HepG2 (cell line): ENCODE results near the gene TXN2. TPM values are rescaled to one million over a fixed set of nuclear protein-coding genes. Genes with fewer than 3 reads are reported as not detected.

Experiments
- AKNA ChIP-seq: sonication (generic); formaldehyde crosslinking; IDR thresholded peaks from 2 replicates; pipeline ENCODE4 v1.4.0; 2020; ENCODE audit warnings: missing genetic modification reagents, borderline replicate concordance
- ERF ChIP-seq: IDR thresholded peaks from 2 replicates; pipeline ENCODE4 v1.6.1; 2018; ENCODE audit warnings: missing biosample characterization, missing genetic modification reagents
- KLF12 ChIP-seq: sonication (generic); formaldehyde crosslinking; IDR thresholded peaks from 2 replicates; pipeline ENCODE4 v1.4.0; 2020; ENCODE audit warnings: missing genetic modification reagents, borderline replicate concordance
- REL ChIP-seq: sonication (generic); formaldehyde crosslinking; conservative IDR thresholded peaks from 2 replicates; pipeline ENCODE4 v1.8.0; 2022; ENCODE audit warnings: mild to moderate bottlenecking, missing genetic modification reagents, moderate library complexity
- TEF ChIP-seq: sonication (generic); formaldehyde crosslinking; IDR thresholded peaks from 2 replicates; pipeline ENCODE4 v1.5.0; 2020; ENCODE audit warnings: missing genetic modification reagents
- ZBTB46 ChIP-seq: sonication (generic); formaldehyde crosslinking; IDR thresholded peaks from 2 replicates; pipeline ENCODE4 v1.4.0; 2020; ENCODE audit warnings: mild to moderate bottlenecking, missing genetic modification reagents, borderline replicate concordance
- ZFP37 ChIP-seq: sonication (generic); formaldehyde crosslinking; IDR thresholded peaks from 2 replicates; pipeline ENCODE4 v1.4.0; 2020; ENCODE audit warnings: missing genetic modification reagents, borderline replicate concordance
- polyA plus RNA-seq, 8 experiments: library from polyadenylated mRNA; depleted of rRNA in 3 of 8; stranded (reverse) in 7 of 8; unstranded in 1 of 8; fragments of >200 nt; fragmentation: Illumina TruSeq in 4 of 8; extraction: Trizol in 4 of 8; gene quantifications; 2 replicates each; pipeline versions ENCODE4 v1.2.1 to v1.2.3, GENCODE V29; 2011 to 2016; ENCODE audit warnings: low read depth in 4 of 8, missing spikeins in 1 of 8, mixed read lengths in 1 of 8; ENCODE audit not compliant: insufficient read depth in 1 of 8
- total RNA-seq, 5 experiments: library from RNA; depleted of rRNA; stranded (reverse); fragments of >200 nt; fragmentation: Illumina TruSeq; extraction: Trizol; gene quantifications; 2 replicates each; pipeline ENCODE4 v1.2.3, GENCODE V29; 2016; ENCODE audit warnings: low read depth in 1 of 5
- TF ChIP-seq, protein P1 (sequence below): IDR thresholded peaks from 2 replicates; pipeline ENCODE4 v1.6.1; 2016; ENCODE audit warnings: low read depth, control low read depth
- TF ChIP-seq, protein P2 (sequence below): sonication (generic); formaldehyde crosslinking; IDR thresholded peaks from 2 replicates; pipeline ENCODE4 v1.8.0; 2022; ENCODE audit warnings: mild to moderate bottlenecking, missing genetic modification reagents, moderate library complexity
- TF ChIP-seq, protein P3 (sequence below): sonication (generic); formaldehyde crosslinking; IDR thresholded peaks from 2 replicates; pipeline ENCODE4 v1.5.1; 2020; ENCODE audit warnings: missing genetic modification reagents, mild to moderate bottlenecking, borderline replicate concordance
- TF ChIP-seq, protein P4 (sequence below): sonication (generic); formaldehyde crosslinking; IDR thresholded peaks from 2 replicates; pipeline ENCODE4 v1.4.0; 2020; ENCODE audit warnings: mild to moderate bottlenecking, missing genetic modification reagents

The TXN2 gene
- total and polyA plus RNA-seq, 2 of the 13 experiments (the other 11 are each of a cell fraction or from before 2014, with no cell fraction given) = 41.4 to 109 TPM

DNA sequence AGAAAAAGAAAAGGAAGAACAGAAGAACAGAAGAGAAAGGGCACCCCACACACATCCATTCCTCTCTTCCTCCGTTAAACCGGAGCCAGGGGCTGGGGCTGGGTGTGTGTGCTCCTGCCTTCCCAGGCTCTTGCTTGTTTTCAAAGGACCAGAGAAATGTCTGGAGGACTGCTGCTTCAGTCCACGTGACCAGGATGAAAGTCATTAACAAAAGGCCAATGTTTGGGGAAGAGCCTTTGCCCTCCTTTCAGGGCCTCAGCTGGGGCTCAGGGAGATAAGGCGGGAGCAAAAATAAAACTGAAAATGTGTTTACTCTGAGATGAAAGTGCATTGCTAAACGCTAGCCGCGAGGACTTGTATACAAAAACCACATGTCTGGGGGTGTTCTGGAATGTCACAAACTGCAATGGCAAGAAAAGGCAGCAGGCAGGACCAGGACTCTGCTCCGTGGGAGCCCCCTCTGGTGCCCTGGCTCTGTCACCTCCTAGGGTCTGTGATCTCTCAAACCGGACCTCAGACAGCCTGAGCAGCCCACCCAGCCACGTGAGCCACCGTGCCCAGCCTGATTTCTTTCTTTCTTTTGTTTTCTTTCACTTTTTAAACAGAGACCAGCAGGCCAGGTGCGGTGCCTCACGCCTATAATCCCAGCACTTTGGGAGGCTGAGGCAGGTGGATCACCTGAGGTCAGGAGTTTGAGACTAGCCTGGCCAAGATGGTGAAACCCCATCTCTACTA, 62.1 kb downstream of the TXN2 start (continued):
- TF ChIP-seq, protein P1, sequence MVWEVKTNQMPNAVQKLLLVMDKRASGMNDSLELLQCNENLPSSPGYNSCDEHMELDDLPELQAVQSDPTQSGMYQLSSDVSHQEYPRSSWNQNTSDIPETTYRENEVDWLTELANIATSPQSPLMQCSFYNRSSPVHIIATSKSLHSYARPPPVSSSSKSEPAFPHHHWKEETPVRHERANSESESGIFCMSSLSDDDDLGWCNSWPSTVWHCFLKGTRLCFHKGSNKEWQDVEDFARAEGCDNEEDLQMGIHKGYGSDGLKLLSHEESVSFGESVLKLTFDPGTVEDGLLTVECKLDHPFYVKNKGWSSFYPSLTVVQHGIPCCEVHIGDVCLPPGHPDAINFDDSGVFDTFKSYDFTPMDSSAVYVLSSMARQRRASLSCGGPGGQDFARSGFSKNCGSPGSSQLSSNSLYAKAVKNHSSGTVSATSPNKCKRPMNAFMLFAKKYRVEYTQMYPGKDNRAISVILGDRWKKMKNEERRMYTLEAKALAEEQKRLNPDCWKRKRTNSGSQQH (CRISPR knock-in tag) = peak; percentile 48; the same call in 1 of the 2 replicates
- TF ChIP-seq REL = no peak
- TF ChIP-seq, protein P2, sequence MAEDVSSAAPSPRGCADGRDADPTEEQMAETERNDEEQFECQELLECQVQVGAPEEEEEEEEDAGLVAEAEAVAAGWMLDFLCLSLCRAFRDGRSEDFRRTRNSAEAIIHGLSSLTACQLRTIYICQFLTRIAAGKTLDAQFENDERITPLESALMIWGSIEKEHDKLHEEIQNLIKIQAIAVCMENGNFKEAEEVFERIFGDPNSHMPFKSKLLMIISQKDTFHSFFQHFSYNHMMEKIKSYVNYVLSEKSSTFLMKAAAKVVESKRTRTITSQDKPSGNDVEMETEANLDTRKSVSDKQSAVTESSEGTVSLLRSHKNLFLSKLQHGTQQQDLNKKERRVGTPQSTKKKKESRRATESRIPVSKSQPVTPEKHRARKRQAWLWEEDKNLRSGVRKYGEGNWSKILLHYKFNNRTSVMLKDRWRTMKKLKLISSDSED (CRISPR knock-in tag) = no peak
- TF ChIP-seq ERF (CRISPR knock-in tag) = peak; percentile 94
- TF ChIP-seq ZBTB46 = no peak
- TF ChIP-seq, protein P3, sequence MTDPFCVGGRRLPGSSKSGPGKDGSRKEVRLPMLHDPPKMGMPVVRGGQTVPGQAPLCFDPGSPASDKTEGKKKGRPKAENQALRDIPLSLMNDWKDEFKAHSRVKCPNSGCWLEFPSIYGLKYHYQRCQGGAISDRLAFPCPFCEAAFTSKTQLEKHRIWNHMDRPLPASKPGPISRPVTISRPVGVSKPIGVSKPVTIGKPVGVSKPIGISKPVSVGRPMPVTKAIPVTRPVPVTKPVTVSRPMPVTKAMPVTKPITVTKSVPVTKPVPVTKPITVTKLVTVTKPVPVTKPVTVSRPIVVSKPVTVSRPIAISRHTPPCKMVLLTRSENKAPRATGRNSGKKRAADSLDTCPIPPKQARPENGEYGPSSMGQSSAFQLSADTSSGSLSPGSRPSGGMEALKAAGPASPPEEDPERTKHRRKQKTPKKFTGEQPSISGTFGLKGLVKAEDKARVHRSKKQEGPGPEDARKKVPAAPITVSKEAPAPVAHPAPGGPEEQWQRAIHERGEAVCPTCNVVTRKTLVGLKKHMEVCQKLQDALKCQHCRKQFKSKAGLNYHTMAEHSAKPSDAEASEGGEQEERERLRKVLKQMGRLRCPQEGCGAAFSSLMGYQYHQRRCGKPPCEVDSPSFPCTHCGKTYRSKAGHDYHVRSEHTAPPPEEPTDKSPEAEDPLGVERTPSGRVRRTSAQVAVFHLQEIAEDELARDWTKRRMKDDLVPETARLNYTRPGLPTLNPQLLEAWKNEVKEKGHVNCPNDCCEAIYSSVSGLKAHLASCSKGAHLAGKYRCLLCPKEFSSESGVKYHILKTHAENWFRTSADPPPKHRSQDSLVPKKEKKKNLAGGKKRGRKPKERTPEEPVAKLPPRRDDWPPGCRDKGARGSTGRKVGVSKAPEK (CRISPR knock-in tag) = no peak
- no peak for TF ChIP-seq AKNA (CRISPR knock-in tag)
- TF ChIP-seq KLF12 (CRISPR knock-in tag) = peak; percentile 53; the same call in 1 of the 2 replicates
- TF ChIP-seq TEF (CRISPR knock-in tag) = 0 out of 2 replicates have a peak, but pooled peaks have one; percentile 24
- no peak; the same call in 1 of the 2 replicates for TF ChIP-seq ZFP37 (CRISPR knock-in tag)
- TF ChIP-seq, protein P4, sequence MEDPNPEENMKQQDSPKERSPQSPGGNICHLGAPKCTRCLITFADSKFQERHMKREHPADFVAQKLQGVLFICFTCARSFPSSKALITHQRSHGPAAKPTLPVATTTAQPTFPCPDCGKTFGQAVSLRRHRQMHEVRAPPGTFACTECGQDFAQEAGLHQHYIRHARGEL (CRISPR knock-in tag) = no peak
